Stimulated activated CD8-positive, alpha-beta memory T cell treated with anti-CD3 and anti-CD28 coated beads, Interleukin-2, amount 100 ng/mL, for 48 hours (primary cell): ENCODE data around the gene SDHAF2.
"Not testable (repeated sequence)": the region's sequence is repeated elsewhere in the genome, so short reads cannot be mapped to it uniquely, and the experiment has no call there.

Source experiments
- DNase-seq, 2 donors: peaks; one replicate each; pipeline ENCODE4 v3.0.0-alpha.2; 2020; ENCODE audit warnings: low read depth in 2 of 2

SDHAF2 gene

GRCh38 chr11:61425367-61426131, 4.4 kb upstream of the SDHAF2 start:
- no peak for DNase-seq

- DNase-seq = peak; percentile 67 to 68
These were observed 606 bp upstream of the SDHAF2 start for GRCh38 chr11:61429346-61429690.

GRCh38 chr11:61430839-61431238, 915 bp downstream of the SDHAF2 start:
- DNase-seq = not testable (repeated sequence)

GRCh38 chr11:61437496-61437895, 7.6 kb downstream of the SDHAF2 start:
- no peak for DNase-seq

- DNase-seq = no peak
These were observed 9.7 kb downstream of the SDHAF2 start for GRCh38 chr11:61439615-61440014.

GRCh38 chr11:61442616-61443015, 12.7 kb downstream of the SDHAF2 start:
- DNase-seq = no peak

GRCh38 chr11:61445516-61445915, 15.6 kb downstream of the SDHAF2 start:
- no peak for DNase-seq

- DNase-seq = peak; percentile 65 to 79
These were observed 16.3 kb downstream of the SDHAF2 start for GRCh38 chr11:61446211-61446651.

GRCh38 chr11:61447601-61448551, 18.0 kb downstream of the SDHAF2 start:
- no peak for DNase-seq

- DNase-seq = no peak
These were observed 18.6 kb downstream of the SDHAF2 start for GRCh38 chr11:61448552-61448927.

GRCh38 chr11:61452825-61453224, 22.9 kb downstream of the SDHAF2 start:
- DNase-seq = no peak

GRCh38 chr11:61453695-61454094, 23.8 kb downstream of the SDHAF2 start:
- no peak for DNase-seq

- DNase-seq = no peak
These were observed 24.6 kb downstream of the SDHAF2 start for GRCh38 chr11:61454520-61454919.

GRCh38 chr11:61460474-61460881, 30.6 kb downstream of the SDHAF2 start:
- no peak for DNase-seq

- DNase-seq = no peak
These were observed 31.1 kb downstream of the SDHAF2 start for GRCh38 chr11:61460986-61461385.

GRCh38 chr11:61467602-61468001, 37.7 kb downstream of the SDHAF2 start:
- not testable (repeated sequence) for DNase-seq

GRCh38 chr11:61468002-61468401, 38.1 kb downstream of the SDHAF2 start:
- no peak for DNase-seq

GRCh38 chr11:61472282-61472681, 42.4 kb downstream of the SDHAF2 start:
- no peak for DNase-seq

GRCh38 chr11:61472868-61473267, 42.9 kb downstream of the SDHAF2 start:
- DNase-seq = no peak

- no peak for DNase-seq
These were observed 43.6 kb downstream of the SDHAF2 start for GRCh38 chr11:61473370-61474012.

GRCh38 chr11:61474013-61474643, 44.2 kb downstream of the SDHAF2 start:
- DNase-seq = no peak

GRCh38 chr11:61475433-61475832, 45.5 kb downstream of the SDHAF2 start:
- DNase-seq = no peak
